Smooth muscle cell (in vitro differentiated cells): ENCODE data around the gene CAMK1G. TPM values are rescaled to one million over a fixed set of nuclear protein-coding genes. Genes with fewer than 3 reads are reported as not detected.

Experiments used
- DNase-seq: peaks from one replicate; lab custom pipeline; 2025; ENCODE audit not compliant: unreplicated experiment; lab: John Stamatoyannopoulos, UW
- H2AFZ ChIP-seq: fragments of 200-600 bp; sonication (generic); 2 replicates; pipeline ENCODE4 v1.6.0; 2016; ENCODE audit warnings: antibody characterized with exemption, low read depth, mild to moderate bottlenecking
- H3F3A ChIP-seq: fragments of 200-600 bp; sonication (generic); 2 replicates; pipeline ENCODE4 v1.6.0; 2017; ENCODE audit warnings: antibody characterized with exemption, low read depth
- H3K27ac ChIP-seq: fragments of 200-600 bp; sonication (generic); 2 replicates; pipeline ENCODE4 v1.5.1; 2016; ENCODE audit warnings: low read depth, mild to moderate bottlenecking
- H3K27me3 ChIP-seq: fragments of 200-600 bp; sonication (generic); 2 replicates; pipeline ENCODE4 v1.6.1; 2016; ENCODE audit warnings: low read depth, mild to moderate bottlenecking
- H3K36me3 ChIP-seq: fragments of 200-600 bp; sonication (generic); 2 replicates; pipeline ENCODE4 v1.5.1; 2016; ENCODE audit warnings: low read depth
- H3K4me1 ChIP-seq: fragments of 200-600 bp; sonication (generic); 2 replicates; pipeline ENCODE4 v1.5.1; 2016; ENCODE audit warnings: low read depth
- H3K4me2 ChIP-seq: fragments of 200-600 bp; sonication (generic); 2 replicates; pipeline ENCODE4 v1.6.0; 2016; ENCODE audit warnings: mild to moderate bottlenecking
- H3K4me3 ChIP-seq: fragments of 200-600 bp; sonication (generic); 2 replicates; pipeline ENCODE4 v1.5.1; 2016; ENCODE audit warnings: mild to moderate bottlenecking
- H3K79me2 ChIP-seq: fragments of 200-600 bp; sonication (generic); 2 replicates; pipeline ENCODE4 v1.6.0; 2016; ENCODE audit warnings: low read depth, mild to moderate bottlenecking
- H3K9ac ChIP-seq: fragments of 200-600 bp; sonication (generic); 2 replicates; pipeline ENCODE4 v1.6.0; 2016; ENCODE audit warnings: low read depth
- H3K9me3 ChIP-seq: fragments of 200-600 bp; sonication (generic); replicated peaks from 2 replicates; pipeline ENCODE4 v1.5.1; 2016; ENCODE audit warnings: low read depth
- H4K20me1 ChIP-seq: fragments of 200-600 bp; sonication (generic); 2 replicates; pipeline ENCODE4 v1.6.0; 2016; ENCODE audit warnings: low read depth
- WGBS: methylation state at CpG from one replicate; pipeline ENCODE4 v1.1.7; 2016; ENCODE audit warnings: low lambda C conversion rate; 5-methylcytosine and 5-hydroxymethylcytosine counted together
- polyA plus RNA-seq: library from polyadenylated mRNA; unstranded; fragments of >200 nt; fragmentation: Nextera tagmentation; extraction: Ambion mirVana; gene quantifications from 2 replicates; pipeline ENCODE4 v1.2.1, GENCODE V29; 2016
- total RNA-seq: library from RNA; depleted of rRNA; stranded (reverse); fragments of >200 nt; gene quantifications from 2 replicates; pipeline ENCODE4 v1.2.3, GENCODE V29; 2014
- TF ChIP-seq, protein P1 (sequence below): fragments of 200-600 bp; sonication (generic); IDR thresholded peaks from 2 replicates; pipeline ENCODE4 v1.5.1; 2017; ENCODE audit warnings: borderline replicate concordance, mild to moderate bottlenecking, antibody characterized with exemption; ENCODE audit not compliant: insufficient read depth, poor library complexity, severe bottlenecking

The CAMK1G gene
- total and polyA plus RNA-seq, 2 experiments from 2014 or later = 0.13 TPM; not detected in 1

DNA sequence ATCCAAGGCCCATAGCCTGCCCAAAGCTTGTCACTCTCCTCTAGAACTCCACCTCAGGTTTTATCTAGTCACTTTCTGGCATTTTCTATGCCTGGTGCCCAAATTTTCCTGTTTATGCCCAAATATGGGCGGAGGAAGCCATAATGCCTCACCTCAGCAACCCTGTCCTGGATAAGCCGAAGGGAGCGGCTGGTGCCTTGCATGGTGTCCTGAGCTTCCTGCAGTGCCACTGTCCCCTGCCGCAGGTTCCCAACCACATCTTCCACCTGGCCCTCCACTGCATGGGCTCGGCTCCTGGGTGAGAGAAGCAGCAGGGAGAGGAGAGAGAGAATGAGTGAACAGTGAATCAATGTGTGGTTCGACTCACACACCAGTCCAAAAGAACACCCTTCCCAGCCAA lies 34.2 kb downstream of the CAMK1G start:
- TF ChIP-seq, protein P1, sequence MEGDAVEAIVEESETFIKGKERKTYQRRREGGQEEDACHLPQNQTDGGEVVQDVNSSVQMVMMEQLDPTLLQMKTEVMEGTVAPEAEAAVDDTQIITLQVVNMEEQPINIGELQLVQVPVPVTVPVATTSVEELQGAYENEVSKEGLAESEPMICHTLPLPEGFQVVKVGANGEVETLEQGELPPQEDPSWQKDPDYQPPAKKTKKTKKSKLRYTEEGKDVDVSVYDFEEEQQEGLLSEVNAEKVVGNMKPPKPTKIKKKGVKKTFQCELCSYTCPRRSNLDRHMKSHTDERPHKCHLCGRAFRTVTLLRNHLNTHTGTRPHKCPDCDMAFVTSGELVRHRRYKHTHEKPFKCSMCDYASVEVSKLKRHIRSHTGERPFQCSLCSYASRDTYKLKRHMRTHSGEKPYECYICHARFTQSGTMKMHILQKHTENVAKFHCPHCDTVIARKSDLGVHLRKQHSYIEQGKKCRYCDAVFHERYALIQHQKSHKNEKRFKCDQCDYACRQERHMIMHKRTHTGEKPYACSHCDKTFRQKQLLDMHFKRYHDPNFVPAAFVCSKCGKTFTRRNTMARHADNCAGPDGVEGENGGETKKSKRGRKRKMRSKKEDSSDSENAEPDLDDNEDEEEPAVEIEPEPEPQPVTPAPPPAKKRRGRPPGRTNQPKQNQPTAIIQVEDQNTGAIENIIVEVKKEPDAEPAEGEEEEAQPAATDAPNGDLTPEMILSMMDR = no peak
- no peak overlapping the region for H3K4me2 ChIP-seq
- 91% methylated on average over 6 of the region's 6 CpGs for WGBS
- H3K9ac ChIP-seq = no peak overlapping the region
- no peak overlapping the region for H3K4me3 ChIP-seq
- no peaks in the 10 kb centered on the region for H3F3A ChIP-seq
- H3K27ac ChIP-seq = no peak overlapping the region
- no peak for DNase-seq
- no peaks in the 10 kb centered on the region for H3K79me2 ChIP-seq
- H3K27me3 ChIP-seq = peaks cover 13% of the 10 kb centered on the region
- no peaks in the 10 kb centered on the region for H3K9me3 ChIP-seq
- H4K20me1 ChIP-seq = no peaks in the 10 kb centered on the region
- no peak overlapping the region for H2AFZ ChIP-seq
- no peaks in the 10 kb centered on the region for H3K4me1 ChIP-seq
- H3K36me3 ChIP-seq = no peaks in the 10 kb centered on the region

DNA sequence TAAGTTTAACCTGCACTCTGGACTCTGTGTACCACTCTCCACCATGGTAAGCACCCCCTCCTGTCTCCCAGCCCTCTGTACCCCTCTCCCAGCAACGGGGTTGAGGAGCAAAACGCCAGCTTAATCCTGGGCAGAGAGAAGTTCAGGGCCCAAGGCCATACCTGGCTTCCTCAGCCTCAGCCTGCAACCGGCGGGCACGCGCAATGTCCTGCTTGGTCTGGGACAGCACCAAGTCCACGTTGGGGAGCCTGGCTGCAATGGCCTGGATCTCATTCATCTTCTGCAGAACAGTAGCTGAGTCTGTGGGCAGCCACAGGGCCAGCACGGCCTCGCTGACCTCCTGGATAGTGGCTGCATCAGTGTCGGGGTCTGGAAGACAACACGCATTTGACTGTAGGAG lies 34.8 kb downstream of the CAMK1G start:
- H3K4me1 ChIP-seq = no peaks in the 10 kb centered on the region
- H3F3A ChIP-seq = no peaks in the 10 kb centered on the region
- H3K36me3 ChIP-seq = no peaks in the 10 kb centered on the region
- no peak overlapping the region for H3K9ac ChIP-seq
- no peak for DNase-seq
- H3K9me3 ChIP-seq = no peaks in the 10 kb centered on the region
- WGBS = 98% methylated on average over 11 of the region's 11 CpGs
- no peak overlapping the region for H2AFZ ChIP-seq
- TF ChIP-seq, protein P1 = no peak
- peaks cover 13% of the 10 kb centered on the region for H3K27me3 ChIP-seq
- H3K4me3 ChIP-seq = no peak overlapping the region
- H4K20me1 ChIP-seq = no peaks in the 10 kb centered on the region
- no peak overlapping the region for H3K27ac ChIP-seq
- H3K4me2 ChIP-seq = no peak overlapping the region
- no peaks in the 10 kb centered on the region for H3K79me2 ChIP-seq

DNA sequence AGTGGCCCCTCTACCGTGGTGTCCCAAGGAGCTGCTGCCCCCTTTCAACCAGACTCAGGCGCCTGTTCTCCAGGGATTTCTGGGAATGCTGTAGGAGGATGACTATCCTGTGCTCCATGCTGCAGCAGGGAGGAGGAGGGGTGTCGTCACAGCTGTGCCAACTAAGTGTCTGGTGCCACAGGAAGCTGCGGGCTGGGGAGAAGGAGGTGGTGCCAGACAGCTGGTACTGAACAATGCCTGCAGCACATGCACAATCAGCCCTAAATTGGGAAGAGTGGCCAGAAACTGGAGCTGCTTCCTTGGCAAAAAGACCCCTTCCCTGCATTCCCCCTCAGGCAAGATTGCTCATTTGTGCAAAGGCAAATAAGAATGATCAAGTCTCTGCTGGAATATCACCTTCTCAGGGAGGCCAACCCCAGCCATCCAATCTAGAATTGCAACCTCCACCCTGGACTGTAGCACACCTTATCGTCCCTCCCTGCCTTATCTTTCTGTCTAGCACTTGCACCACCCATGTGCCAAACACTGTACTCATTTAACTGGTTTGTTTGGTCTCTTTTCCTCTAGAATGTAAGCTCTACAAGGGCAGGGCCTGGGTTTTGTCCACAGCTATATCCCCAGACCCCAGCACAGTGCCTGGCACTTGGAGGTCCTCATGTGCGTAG lies 35.4 kb downstream of the CAMK1G start:
- TF ChIP-seq, protein P1 = no peak
- Histone ChIP-seq H4K20me1 (no peaks in the 10 kb centered on the region), H3F3A (no peaks in the 10 kb centered on the region), H3K4me3 (no peak overlapping the region), H3K4me2 (no peak overlapping the region), H3K4me1 (no peaks in the 10 kb centered on the region), H3K27ac (no peak overlapping the region), H3K9me3 (no peaks in the 10 kb centered on the region), H3K36me3 (no peaks in the 10 kb centered on the region), H3K9ac (no peak overlapping the region), H3K27me3 (peaks cover 8% of the 10 kb centered on the region), H2AFZ (no peak overlapping the region), H3K79me2 (no peaks in the 10 kb centered on the region)
- WGBS = 81% methylated on average over 6 of the region's 6 CpGs
- DNase-seq = no peak

DNA sequence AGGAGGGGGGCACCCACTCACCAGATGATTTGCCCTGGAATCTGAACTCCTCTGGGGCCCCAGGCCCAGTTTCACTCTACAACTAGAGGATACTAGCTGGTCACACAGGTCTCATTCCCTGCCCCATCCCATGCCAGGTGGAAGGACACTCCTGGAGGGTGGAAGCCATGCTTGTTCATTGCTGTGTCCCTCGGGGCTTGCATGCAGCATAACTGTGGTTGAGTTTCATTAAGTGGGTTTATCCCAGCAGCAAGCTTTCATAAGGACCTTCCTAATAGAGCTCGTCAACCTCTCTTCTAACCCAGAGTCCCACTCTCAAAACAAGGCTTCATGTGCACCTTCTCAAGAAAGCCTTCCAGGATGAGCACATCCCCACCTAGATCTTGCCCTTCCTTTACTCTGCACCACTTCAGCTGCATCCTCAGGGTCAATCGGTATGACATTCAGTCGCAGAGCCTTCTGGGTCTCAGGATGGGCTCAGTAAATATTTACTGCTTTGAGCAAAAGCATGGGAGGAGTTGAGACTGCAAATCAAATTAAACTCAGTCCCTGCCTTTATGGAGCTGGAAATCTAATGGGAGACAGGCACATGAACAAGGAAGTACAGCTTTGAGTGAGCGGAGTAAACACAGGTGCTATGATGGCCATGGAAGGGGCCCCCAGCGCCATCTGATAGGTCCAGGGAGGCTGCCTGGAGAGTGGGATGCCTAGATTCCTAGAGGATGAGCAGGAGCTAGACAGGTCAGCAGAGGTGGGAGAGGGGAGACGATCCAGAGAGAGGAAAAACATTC lies 36.4 kb downstream of the CAMK1G start:
- Histone ChIP-seq H3F3A (no peaks in the 10 kb centered on the region), H3K9me3 (no peaks in the 10 kb centered on the region), H3K27me3 (no peaks in the 10 kb centered on the region), H3K4me2 (no peak overlapping the region), H4K20me1 (no peaks in the 10 kb centered on the region), H3K9ac (no peak overlapping the region), H3K27ac (no peak overlapping the region), H3K4me1 (no peaks in the 10 kb centered on the region), H3K36me3 (no peaks in the 10 kb centered on the region), H2AFZ (no peak overlapping the region), H3K79me2 (no peaks in the 10 kb centered on the region), H3K4me3 (no peak overlapping the region)
- no peak for DNase-seq
- WGBS = 87% methylated on average over 7 of the region's 7 CpGs
- TF ChIP-seq, protein P1 = no peak
